HG02870 (cell line): ENCODE results near the gene MLYCD.

Experiments used
- ATAC-seq: cut with Tn5 transposase; IDR thresholded peaks from one replicate; pipeline ENCODE4 v1.9.1; 2021; ENCODE audit warnings: mild to moderate bottlenecking, moderate library complexity; ENCODE audit not compliant: unreplicated experiment

MLYCD gene

GRCh38 chr16:83967838-83968305 is 69.0 kb downstream of the MLYCD start, which contains the start of gene NECAB2:
Gene NECAB2 (plus strand): TSS chr16:83968244. CDS start chr16:83968649, 405 bp downstream.
- no peak for ATAC-seq

GRCh38 chr16:83968306-83968851 is 69.5 kb downstream of the MLYCD start:
- ATAC-seq: no peak

GRCh38 chr16:83968891-83969649 is 70.2 kb downstream of the MLYCD start:
- ATAC-seq: no peak

GRCh38 chr16:83969771-83970429 is 71.0 kb downstream of the MLYCD start:
- no peak for ATAC-seq

- no peak for ATAC-seq
Measured at GRCh38 chr16:83970430-83970815, 71.5 kb downstream of the MLYCD start.

- no peak for ATAC-seq
Measured at GRCh38 chr16:83971165-83972130, 72.5 kb downstream of the MLYCD start.

- ATAC-seq: no peak
Measured at GRCh38 chr16:83972256-83973008, 73.5 kb downstream of the MLYCD start.

GRCh38 chr16:83973077-83973476 is 74.2 kb downstream of the MLYCD start:
- no peak for ATAC-seq

- ATAC-seq: no peak
Measured at GRCh38 chr16:83973581-83974385, 74.9 kb downstream of the MLYCD start.

GRCh38 chr16:83974475-83974874 is 75.6 kb downstream of the MLYCD start:
- no peak for ATAC-seq

GRCh38 chr16:83975590-83976260 is 76.8 kb downstream of the MLYCD start:
- no peak for ATAC-seq
